ENCODE results near the gene B3GALT6.
"Not testable (repeated sequence)": the region's sequence is repeated elsewhere in the genome, so short reads cannot be mapped to it uniquely, and the experiment has no call there.

B3GALT6 gene

DNA sequence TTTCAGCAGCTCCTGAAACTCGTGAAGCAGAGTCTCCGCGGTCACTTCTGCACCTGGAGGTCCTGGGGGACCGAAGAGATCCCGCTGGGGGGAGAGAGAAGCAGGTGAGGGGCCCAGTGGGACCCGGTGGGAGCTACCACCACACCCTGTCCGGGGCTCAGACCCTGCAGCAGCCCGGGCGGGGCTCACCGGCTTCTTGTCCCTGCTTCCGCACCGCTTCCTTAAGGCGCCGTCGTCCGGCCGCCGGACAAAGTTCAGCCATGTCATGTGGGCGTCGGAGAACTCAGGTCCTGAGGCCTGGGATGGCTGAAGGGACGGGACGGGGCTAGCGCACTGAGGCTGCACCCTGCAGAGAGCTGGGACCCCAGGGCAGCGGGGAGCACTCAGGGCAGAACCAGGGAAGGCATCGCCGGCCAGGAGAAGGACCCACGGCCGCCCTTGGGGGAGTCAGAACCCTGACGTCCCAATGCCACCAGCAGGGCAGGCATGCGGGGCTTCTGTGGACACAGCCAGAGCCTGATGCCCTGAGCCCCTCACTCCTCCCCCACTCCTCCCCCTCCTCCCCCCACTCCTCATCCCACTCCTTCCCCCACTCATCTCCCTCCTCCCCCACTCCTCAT, 12.3 kb downstream of the B3GALT6 start:
- TF ChIP-seq, protein P1, sequence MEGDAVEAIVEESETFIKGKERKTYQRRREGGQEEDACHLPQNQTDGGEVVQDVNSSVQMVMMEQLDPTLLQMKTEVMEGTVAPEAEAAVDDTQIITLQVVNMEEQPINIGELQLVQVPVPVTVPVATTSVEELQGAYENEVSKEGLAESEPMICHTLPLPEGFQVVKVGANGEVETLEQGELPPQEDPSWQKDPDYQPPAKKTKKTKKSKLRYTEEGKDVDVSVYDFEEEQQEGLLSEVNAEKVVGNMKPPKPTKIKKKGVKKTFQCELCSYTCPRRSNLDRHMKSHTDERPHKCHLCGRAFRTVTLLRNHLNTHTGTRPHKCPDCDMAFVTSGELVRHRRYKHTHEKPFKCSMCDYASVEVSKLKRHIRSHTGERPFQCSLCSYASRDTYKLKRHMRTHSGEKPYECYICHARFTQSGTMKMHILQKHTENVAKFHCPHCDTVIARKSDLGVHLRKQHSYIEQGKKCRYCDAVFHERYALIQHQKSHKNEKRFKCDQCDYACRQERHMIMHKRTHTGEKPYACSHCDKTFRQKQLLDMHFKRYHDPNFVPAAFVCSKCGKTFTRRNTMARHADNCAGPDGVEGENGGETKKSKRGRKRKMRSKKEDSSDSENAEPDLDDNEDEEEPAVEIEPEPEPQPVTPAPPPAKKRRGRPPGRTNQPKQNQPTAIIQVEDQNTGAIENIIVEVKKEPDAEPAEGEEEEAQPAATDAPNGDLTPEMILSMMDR (IDR thresholded peaks at IDR 0.05; ENCODE audit: low read depth, low read length, missing control alignments) = no peak
- no peak for DNase-seq (ENCODE audit: low read depth)
- no peak overlapping the region for H3K4me3 ChIP-seq (ENCODE audit: low read depth, low read length)

DNA sequence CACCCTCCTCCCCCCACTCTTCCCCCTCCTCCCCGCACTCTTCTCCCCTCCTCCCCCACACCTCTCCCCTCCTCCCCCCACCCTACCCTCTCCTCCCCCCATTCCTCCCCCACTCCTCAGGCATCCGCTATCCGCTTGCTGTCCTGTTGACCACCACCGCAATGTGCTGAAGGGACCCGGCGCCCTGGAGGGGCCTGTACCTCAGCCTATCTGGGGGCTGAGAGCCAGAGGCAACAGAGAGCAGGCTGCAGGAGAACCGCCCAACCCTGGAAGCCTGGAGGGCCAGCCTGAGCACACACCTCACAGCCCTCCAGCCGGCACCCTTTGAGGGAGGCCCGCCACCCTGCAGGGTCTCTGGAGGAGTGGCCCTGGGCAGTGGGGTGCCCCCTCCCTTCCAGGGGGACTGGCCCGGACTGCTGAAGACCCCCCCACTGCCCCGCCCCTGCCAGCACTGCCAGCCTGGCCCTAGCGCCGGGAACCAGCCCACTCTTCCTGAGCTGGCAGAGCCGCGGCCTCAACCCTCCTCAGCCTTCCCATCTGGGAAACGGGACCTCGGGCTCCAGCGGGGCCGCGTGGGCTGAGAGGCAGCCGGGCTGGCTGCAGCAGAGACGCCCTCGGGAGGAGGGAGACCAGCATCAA, 13.3 kb downstream of the B3GALT6 start:
- no peak for DNase-seq (ENCODE audit: low read depth)
- no peak overlapping the region for H3K4me3 ChIP-seq (ENCODE audit: low read depth, low read length)
- TF ChIP-seq, protein P1 (IDR thresholded peaks at IDR 0.05; ENCODE audit: low read depth, low read length, missing control alignments) = no peak

DNA sequence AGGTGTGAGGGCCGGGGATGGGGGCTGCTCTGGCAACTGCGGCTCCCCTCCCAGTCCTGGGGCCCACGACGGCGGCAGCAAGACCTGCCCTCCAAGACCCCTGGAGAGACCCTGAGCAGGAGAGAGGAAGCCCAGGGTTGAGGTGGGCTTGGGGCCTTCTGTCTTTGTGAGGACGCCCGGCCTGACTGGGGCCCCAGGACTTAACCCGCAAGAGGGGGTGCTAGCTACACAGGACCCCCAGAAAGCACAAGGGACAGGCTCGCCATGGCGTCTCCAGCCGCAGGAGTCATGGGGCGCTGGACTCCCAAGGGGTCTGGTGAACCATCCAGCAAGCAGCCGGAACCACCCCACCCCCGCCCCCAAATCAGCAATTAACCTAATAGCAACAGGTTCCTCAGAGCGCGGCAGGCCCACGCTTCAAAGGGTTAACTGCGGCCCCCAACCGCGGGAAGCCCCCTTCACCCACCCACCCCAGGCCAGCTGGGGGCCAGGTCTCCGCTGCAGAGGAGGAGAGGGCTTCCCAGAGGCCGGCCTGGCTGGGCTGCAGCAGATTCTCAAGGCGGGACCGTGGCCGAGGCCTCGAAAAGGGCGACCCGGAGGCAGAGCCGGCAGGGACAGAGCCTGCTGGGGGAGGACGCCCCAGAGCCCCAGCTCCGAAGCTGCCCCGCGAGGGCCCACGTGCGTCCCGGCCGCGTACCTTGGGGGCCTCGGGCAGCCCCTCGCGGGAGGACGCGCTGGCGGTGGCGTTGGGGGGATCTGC, 14.0 kb downstream of the B3GALT6 start:
- DNase-seq (ENCODE audit: low read depth) = no peak
- TF ChIP-seq, protein P1 (IDR thresholded peaks at IDR 0.05; ENCODE audit: low read depth, low read length, missing control alignments) = no peak
- no peak overlapping the region for H3K4me3 ChIP-seq (ENCODE audit: low read depth, low read length)

DNA sequence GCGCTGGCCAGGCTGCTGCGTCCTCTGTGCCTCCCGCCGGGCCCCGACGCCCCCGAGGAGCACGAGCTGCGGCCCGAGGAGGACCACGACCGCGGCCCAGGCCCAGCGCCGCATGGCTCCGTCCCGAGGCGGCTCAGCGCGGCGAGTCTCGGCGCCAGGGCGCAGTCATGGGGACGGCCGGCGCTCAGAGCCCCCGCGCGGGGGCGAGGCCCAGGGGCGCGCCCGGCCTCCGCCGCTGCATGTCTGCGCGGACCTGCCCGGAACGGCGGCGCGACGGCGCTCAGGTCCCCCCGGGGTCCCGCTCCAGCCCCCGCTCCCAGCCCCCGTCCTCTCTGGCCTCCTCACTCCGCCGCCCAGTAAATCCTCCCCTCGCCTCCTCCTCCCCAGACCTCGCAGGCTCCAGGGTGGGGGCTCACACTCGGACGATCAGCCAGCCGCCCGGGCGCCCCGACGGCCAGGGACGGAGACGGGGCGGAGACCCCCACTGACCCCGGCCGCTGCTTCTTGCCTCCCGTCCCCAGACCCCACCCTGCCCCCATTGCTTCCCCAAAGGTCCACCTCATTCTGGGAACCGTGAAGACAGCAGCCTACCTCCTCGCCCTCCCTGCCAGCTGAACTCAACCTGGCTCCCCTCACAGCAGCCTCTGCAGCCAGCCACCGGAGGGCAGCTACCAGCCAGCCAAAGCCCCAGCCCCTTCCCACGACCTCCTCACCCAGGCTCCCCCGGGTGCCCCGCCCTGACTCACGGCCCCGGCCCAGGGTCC, 14.7 kb downstream of the B3GALT6 start, which contains the start of gene C1QTNF12:
Gene C1QTNF12 (minus strand): TSS at position 146 of the 764 bp plus-strand sequence. CDS start 32 bp downstream, at position 114.
- TF ChIP-seq, protein P1 (IDR thresholded peaks at IDR 0.05; ENCODE audit: low read depth, low read length, missing control alignments) = no peak
- no peak within 1 kb of the TSS for H3K4me3 ChIP-seq (ENCODE audit: low read depth, low read length)
- no peak for DNase-seq (ENCODE audit: low read depth)

DNA sequence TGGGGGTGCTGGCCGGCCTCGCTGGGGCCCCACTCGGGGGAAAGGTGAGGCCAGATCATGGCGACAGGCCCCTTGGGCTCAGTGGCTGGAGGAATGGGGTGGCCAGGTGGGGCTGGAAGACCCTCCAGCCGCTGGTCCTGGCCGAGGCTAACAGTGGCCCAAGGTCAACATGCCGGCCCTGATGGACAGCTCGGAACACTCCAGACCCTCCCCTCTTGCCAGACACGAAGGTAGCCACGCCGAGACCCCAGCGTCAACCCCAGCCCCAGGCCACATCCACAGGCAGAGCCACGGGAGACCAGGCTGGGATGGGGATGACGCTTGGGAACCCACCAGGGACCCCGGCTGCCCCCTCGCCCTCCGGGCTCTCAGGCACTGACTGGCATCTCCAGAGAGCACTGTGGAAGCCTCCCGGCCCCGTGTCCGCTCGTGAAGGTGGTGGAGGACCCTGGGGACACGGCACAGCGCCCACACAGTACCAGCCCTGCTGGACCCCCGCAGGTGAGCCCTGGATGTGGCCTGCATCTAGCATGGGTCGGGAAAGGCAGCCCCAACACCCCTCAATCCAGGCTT, 15.4 kb downstream of the B3GALT6 start:
- no peak overlapping the region for H3K4me3 ChIP-seq (ENCODE audit: low read depth, low read length)
- TF ChIP-seq, protein P1 (IDR thresholded peaks at IDR 0.05; ENCODE audit: low read depth, low read length, missing control alignments) = no peak
- no peak for DNase-seq (ENCODE audit: low read depth)

- H3K4me3 ChIP-seq (ENCODE audit: low read depth, low read length); DNase-seq (ENCODE audit: low read depth): not testable (repeated sequence)
Observed at GRCh38 chr1:1248009-1248913, 16.2 kb downstream of the B3GALT6 start.

All from GM12864 (cell line).